Pulmonary artery endothelial cell (primary cell): ENCODE measurements around the gene ZBTB24. TPM values are rescaled to one million over a fixed set of nuclear protein-coding genes. Genes with fewer than 3 reads are reported as not detected.
"Not testable (repeated sequence)": the region's sequence is repeated elsewhere in the genome, so short reads cannot be mapped to it uniquely, and the experiment has no call there.

Experiments used
- DNase-seq: peaks from one replicate; pipeline ENCODE4 v3.0.0-alpha.2; 2011; ENCODE audit warnings: low read depth, low spot score
- total RNA-seq: library from RNA; depleted of rRNA; stranded (reverse); fragments of >200 nt; gene quantifications from 2 replicates; pipeline ENCODE4 v1.2.3, GENCODE V29; 2014

The ZBTB24 gene
- 6.8 and 8.3 TPM in 2 replicates for total RNA-seq

DNA sequence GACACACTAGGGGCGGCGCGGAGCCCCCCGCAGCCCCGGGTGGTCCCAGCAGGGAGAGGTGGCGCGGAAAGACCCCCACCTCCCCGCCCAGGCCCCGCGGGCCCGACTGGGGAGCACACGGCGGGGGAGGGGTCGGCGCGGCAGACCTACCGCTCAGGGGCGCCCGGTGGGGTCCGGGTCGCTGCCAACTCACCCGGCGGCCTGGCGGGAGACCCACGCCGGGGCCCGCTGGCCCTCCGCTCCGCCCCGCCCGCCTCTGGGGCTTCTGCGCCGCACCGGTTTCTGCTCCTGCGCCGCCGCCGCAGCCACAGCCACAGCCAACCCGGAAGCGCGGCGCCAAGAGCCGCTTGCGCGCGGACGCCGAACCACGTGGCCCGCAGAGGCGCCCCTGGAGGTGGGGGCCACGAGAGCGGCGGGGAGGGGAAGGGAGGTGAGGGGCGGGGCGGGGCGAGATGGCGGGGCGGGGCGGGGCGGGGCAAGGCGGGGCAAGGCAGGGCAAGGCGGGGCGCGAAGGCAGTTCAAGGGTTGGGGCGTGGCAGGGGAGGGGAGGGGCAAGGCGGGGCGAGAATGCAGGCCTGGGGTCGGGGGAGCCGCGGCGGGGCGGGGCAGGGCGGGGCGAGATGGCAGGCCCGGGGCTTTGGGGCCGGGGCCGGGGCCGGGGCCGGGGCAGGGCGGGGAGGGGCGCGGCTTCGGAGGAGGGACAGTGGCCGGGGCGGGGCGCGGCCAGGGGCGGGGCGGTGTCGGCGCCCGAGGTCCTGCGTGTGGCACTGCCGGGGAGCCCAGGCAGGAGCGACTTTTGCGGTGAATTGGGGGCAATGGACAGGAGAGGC, at the start of gene ZBTB24:
TSS of gene ZBTB24 (minus strand) at position 315 of the 830 bp plus-strand sequence. CDS start 1,193 bp downstream, outside the sequence.
- peak; percentile 52 for DNase-seq

DNA sequence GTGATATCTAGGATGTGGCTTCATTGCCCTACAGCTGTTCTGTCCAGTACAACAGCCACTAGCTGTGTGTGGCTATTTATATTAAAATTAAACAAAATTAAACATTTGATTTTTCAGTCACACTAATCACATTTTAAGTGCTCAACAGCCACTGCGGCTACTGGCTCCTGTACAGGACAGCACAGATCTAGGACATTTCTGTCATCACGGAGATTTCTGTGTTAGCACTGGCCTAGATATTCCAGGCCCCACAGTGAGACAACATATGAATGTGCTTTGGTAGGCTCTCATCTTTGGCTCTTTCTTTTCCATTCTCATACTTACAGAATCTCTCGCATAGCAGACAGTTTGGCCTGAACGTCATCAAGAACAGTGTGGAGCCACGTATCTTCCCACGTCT, 48.4 kb upstream of the ZBTB24 start:
- DNase-seq, result no peak

DNA sequence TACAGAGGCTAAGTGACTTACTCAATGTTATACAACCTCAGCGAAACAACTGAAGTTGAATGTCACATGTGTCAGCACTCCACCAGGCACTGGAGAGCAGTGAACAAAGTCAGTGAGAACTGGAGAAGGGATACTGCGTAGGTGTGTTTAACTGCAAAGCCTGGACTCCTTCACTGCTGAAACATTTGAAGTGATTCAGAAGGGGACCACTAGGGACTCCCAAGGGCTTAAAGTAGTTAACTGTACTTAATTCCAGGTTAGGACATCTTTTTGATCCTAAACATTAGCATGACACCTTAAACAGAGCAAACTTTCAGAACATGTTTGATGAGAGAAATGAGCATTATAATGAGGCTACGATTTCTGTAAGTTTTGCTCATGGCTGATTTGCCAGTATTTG, 45.0 kb upstream of the ZBTB24 start:
- DNase-seq, result no peak

DNA sequence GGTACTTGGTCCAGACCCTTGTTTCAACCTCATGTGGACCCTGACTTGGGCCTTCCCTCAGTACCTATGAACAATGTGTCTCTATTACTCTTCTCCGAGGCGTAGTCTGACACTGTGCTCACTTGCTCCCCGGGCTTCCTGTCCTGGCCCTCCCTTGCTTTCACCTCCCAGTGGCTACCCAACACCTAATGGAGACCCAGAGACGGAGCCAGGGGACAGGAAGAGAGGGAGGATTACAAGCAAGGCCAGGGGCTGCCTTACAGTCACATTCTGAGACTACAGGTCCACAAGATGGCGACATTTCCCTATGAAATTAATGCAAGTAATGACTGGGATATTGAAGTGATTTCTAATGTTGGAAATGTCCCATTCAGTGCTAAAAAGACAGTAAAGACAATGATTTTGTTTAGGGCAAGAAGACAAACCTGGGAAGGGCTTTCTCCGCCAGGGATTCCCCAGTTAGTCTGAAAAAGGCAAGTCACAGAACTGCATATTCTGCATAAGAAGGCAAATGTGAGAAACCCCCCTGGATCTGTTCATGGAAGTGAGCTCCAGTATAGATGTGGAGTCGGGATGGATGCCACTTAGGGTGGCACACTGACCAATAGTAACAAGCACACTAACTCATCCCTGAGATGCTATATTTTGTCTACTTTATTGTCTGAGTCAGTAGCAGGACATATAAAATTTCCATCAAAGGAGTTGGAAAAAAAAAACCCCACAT, 44.0 kb upstream of the ZBTB24 start:
- DNase-seq, result peak; percentile 10

DNA sequence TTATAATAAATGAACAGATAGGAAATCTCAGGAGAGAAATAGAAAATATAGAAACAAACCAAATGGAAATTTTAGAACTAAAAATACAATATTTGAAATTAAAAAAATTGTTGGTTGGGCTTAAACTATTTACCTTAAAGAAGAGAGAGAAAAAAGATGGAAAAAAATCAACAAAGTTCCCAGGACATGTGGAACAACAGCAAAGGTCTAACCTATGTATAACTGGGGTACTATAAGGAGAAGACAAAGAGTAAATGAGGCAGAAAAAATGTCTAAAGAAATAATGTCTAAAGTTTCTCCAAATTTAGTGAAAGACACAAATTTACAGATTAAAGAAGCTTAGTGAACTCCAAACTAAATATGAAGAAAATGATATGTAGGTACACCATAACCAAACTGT, 41.1 kb upstream of the ZBTB24 start:
- no peak for DNase-seq

DNA sequence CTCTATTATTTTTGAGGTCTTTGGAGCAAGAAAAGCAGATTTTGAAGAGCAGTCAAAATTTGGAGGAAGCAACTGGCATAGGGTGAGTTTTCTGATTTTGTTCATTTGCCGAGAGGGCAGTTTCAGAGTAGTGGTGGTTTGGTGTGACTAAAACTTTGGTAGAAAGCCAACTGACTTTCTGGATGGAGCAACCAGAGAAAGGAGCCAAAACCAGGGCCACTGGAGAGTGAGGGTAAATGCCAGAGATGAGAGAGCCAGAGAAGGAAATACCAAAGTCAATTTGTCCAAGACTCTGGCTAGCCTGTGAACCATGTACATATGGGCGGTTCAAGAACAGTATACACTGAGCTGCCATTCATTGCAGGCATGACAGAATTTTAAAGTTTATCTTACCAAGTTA, 40.5 kb upstream of the ZBTB24 start:
- no peak for DNase-seq

DNA sequence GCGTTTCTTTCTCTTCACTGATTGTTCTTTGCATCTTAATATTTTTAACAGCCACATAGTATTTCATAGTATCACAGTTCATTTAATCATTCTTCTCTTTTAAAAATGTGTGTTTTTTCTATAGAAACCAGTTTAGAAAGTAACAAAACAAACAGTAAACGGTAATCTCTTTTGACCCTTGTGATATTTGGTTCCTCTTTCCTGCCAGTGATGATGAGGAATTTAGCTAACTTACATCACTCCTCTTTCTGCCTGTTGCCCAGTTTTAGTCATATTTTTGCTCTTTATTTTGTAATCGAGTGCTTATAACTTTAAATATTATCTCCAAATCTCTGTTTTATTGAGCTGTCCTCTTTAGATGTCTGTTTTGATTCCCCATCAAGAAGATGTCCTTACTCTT, 38.1 kb upstream of the ZBTB24 start:
- no peak for DNase-seq

DNA sequence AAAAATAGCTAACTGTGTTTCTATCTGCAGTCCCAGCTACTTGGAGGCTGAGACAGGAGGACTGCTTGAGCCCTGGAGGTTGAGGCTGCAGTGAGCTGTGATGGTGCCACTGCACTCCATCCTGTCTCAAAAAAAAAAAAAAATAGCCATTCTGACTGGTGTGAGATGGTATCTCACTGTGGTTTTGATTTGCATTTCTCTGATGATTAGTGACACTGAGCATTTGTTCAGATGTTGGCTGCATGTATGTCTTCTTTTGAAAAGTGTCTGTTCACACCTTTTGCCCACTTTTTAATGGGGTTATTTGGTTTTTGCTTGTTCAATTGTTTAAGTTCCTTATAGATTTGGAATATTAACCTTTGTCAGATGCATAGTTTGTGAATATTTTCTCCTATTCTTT, 36.6 kb upstream of the ZBTB24 start:
- DNase-seq, result not testable (repeated sequence)

DNA sequence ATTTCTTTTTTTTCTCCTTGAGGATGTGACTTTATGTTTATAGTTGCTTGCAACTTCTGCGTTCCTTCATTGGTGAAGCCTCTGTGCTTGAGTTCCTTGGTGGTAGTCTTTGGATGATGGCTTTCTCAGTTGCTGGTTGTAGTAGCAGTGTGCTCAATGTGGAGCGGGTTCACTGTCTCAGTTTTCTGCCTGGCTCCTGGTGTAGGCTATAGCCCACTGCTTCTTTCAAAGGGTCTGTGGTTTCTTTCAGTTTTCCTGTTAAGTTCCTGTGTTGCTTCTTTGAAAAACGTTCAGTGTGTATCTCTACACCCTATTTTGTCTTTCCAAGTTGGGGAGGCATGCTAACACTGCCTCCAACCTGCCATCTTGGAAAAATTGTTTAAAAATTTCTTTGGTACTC, 33.9 kb upstream of the ZBTB24 start:
- no peak for DNase-seq

DNA sequence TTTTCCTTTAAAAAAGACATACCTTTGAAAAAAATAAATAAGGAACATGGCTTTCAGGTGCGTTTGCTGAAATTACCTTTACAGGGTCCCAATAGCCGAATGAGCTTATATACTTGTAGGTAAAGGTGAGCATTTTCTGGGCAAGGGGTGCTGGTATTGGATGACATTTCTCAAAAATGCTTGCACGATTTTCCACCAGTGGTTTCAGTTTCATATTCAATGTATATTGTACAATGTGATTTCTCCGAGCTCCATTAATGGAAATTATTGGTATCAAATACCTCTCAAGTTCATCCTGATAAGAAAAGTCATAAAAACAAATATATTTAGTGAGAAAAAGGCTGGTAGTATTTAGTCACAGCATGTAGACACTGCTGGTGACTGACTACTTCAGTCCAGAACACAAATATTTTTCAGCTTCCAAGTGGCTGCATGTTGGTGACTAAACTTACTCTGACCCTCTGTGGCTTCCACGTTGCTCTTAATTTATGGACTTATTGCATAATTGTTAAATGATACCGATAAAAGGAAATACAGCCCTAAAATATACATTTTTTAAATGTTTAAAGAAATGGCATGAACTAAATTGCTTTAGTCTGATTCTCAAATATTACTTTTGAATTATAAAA, 32.9 kb upstream of the ZBTB24 start:
- DNase-seq, result no peak

DNA sequence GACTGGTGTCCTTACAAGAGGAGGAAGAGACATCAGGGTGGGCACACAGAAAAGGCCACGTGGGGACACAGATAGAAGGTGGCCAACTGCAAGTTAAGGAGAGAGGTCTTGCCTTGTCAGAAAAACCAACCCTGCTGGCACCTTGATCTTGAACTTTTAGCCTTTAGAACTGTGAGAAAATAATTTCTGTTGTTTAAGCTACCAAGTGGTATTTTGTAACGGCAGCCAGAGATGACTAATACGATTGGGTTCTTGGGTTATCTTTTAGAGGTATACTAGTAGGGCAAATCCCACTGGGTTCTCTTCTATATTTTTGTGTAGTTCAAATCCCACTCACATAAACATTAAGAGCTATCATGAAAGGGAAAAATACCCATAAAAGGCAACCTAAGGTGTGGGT, 31.9 kb upstream of the ZBTB24 start:
- DNase-seq, result no peak

DNA sequence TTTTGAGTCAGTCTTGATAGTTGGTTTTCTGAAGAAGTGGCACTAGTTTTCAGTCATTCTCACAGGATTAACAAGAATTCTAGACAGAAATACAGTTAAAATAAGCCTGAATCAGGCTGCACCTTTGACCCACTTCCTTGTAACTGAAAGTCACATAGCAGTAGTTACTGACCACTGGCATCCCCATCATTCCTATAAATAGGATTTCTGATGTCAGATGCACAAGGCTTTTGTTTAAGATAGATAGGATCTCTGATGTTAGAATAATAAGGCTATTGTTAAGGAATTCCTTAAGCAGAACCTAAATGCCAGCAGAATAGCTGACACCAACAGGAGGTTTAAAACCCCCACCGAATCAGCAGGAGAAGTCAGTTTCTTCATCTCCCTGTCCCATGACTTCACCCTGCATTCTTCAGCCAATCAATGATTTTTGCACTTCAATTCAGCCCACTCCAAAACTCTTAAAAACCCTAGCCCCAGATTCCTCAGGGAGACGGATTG, 30.6 kb upstream of the ZBTB24 start:
- peak; percentile 4 for DNase-seq

DNA sequence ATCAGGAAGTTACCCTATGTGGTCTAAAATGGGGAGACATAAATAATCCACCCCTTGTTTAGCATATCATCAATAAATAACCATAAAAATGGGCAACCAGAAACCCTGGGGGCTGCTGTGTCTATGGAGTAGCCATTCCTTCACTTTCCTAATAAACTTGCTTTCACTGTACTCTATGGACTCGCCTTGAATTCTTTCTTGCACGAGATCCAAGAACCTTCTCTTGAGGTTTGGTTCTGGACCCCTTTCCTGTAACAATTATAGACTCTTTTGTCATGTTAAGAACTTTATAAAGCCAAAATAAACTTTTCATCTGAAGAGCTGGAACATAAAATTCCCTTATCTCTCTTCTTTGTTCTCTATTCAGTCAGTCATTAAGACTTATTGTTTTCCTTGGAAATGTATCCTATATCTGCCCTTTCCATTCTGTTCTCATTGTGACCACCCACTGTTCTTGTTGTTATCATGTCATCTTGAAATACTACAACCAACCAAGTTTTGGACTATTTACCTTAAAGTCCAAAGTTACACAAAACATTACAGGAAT, 29.3 kb upstream of the ZBTB24 start:
- no peak for DNase-seq

DNA sequence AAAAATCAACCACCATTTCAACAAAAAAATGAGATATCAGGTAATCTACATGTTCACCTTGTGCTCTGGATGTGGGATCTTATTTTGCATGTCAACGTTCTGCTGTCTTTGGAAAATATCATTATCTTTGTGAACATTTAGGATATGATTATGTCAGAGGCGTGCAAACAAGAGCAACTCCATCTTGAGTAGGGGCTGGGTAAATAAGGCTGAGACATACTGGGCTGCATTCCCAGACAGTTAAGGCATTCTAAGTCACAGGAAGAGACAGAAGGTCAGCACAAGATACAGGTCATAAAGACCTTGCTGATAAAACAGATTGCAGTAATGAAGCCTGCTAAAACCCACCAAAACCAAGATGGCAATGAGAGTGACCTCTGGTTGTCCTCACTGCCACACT, 28.8 kb upstream of the ZBTB24 start:
- no peak for DNase-seq

DNA sequence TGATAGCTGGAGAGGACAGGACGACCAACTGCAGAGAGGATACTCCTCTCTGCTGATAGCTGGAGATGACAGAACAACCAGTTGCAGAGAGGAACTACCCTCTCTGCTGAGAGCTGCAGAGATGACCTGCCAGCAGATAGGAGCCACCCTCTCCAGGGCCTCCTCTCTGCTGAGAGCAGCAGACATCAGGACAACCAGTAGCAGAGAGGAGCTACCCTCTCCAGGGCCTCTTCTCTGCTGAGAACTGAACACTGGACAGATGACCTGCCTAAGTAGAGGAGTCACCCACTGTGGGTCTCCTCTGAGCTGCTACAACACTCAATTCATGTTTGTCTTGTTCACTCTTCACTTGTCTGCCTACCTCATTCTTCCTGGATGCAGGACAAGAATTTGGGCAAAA, 27.3 kb upstream of the ZBTB24 start:
- no peak for DNase-seq

DNA sequence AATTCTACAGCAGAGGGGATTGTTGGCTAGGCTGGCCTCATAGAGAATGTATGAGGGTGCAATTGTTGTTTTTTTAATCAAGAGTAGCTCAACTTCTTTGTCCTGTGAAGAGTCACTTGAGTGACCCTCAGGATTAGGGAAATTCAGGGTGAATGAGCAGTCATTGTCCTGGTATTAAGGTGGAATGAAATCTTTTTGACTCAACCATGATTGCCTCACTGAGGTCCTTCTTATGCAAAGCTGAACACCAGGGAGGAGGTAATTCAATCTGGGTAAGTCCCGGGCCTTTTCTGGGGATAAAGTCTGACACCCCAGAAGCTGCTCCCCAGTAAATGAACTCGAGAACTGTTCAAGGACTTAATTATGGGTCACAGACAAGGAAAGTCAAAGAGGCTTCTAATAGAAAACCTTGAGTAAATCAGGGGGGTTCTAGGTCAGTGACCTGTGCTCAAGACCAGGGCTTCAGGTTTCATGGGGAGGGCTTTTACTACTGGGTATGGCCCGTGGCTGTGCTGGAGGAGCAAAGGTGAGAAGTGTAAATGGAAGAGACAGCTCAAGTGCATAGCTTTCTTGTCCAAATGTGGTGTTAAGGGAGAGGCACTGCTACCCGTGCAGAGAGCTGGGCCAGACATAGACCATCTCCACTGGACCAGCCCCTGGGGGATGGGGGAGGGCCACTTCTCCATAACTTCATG, 25.3 kb upstream of the ZBTB24 start:
- DNase-seq, result no peak

DNA sequence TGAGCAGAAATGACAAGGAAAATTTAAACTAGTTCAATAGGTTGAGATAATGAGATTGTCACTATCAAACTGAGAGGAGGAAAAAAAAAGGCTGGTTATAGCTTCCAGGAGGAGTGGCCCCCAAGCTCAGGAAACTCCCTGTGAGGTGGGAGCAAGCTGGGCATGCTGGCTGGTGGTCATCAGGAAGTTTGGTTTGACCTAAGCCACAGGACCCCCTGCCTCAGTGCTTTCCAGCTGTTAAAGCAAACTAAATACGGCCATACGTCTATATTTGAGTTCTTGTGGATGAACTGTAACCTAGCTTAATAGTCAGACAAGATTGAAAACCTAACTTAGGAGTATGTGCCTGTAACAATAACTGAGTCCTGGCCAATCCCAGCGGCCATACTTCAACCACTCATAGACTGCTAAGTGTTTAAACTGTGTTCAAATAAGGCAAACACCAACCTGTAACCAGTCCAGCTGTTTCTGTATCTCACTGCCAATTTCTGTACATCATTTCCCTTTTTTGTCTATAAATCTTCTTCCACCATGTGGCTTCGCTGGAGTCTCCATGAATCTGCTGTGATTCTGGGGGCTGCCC, 24.6 kb upstream of the ZBTB24 start:
- no peak for DNase-seq

DNA sequence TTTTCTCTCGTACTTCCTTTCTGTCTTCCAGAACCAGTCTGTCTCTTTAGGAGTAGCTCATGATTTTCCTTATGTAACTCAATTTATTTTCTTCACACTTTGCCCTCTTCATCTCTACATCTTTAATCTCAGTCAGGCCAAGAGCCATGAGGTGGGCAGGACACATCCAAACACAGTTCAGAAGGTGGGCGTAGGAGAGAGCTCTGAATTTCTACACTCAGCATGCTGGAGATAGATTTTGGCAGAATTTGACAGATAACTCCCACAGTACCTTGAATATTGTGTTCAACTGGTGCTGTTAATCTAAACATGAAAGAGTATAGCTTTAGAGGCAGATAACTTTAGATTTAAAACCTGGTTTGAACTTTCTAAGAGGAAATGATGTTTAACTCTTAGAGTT, 23.8 kb upstream of the ZBTB24 start:
- no peak for DNase-seq

DNA sequence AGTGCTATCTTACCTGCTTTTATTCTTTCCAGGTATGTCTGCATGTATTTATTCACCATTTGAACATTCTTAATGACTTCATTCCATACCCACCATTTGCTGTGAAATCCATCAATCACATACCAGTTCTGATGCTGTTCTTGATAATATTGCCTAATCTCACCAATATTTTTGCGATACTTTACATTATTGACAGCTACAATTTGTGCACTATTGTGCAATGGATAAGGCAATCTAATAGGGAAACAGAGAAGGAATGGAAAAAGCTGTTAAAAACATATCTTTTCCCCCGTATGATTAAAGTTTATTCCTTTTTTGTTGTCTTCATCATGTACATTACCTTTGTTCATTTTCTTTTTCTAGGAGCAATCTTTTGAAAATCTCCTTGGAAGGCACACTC, 23.3 kb upstream of the ZBTB24 start:
- DNase-seq, result no peak

DNA sequence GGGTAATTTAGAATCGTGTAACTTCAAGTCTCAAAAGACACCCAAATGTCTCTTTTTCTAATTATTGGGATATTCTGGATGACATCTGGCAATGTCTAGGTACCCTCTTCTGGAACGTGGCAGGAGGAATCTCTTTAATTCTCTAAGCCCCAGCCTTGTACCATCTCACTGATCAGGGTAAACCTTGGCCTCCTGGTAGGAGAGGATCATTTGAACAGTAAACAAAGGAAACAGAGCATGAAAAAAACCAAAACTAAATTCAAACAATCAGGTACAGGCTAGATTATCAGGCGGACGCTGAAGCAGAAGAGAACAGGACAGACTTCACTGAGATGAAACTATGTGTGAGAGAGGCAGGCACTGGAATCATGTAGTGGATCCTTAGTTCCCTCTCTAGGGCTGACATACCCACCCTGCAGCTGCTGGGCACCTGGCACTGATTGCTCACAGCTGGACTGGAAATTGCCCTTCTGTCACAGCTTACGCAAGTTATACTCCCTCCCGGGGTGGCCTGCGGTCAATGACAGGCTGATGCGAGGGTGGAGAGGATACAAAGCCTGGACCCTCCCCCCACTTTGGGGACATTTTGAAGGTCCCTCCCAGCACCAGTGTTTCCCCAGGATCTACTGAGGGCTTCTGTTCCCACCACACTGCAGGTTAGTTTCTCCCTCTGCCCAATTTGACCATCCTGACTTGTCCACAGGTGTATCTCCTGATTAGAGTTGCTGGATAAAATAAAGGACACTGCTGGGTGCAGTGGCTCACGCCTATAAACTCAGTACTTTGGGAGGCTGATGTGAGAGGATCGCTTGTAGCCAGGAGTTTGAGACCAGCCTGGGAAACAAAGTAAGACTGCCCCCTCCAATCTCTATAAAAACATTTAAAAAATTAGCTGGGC, 20.6 kb upstream of the ZBTB24 start:
- no peak for DNase-seq
